ENCODE measurements around the gene SMIM5. TPM values are rescaled to one million over a fixed set of nuclear protein-coding genes. Genes with fewer than 3 reads are reported as not detected.

Gene SMIM5
- total RNA-seq, 1 experiment from 2014 or later = 0.24 TPM

GRCh38 chr17:75614556-75615270 is 18.5 kb upstream of the SMIM5 start:
- Histone ChIP-seq H2BK20ac (ENCODE audit: low read depth, low read length, poor library complexity, severe bottlenecking) (no peak overlapping the region), H3K23ac (ENCODE audit: insufficient read length, low read depth, low read length) (no peak overlapping the region), H2BK15ac (ENCODE audit: low read depth, low read length) (no peak overlapping the region), H2BK12ac (ENCODE audit: insufficient read length, low read depth, low read length) (no peak overlapping the region), H3K56ac (ENCODE audit: insufficient read length, low read depth, low read length) (no peak overlapping the region), H3K9ac (ENCODE audit: extremely low read depth, insufficient read length, low read length) (no peak overlapping the region), H4K8ac (replicated peaks; ENCODE audit: insufficient read length, low read depth, low read length) (no peak overlapping the region), H3K4ac (ENCODE audit: low read depth, low read length) (no peak overlapping the region), H2AFZ (ENCODE audit: low read length) (no peak overlapping the region), H3K4me1 (ENCODE audit: insufficient read depth, low read length) (no peaks in the 10 kb centered on the region), H4K20me1 (ENCODE audit: control insufficient read depth, insufficient read depth, insufficient read length) (no peaks in the 10 kb centered on the region), H3K4me2 (ENCODE audit: insufficient read depth, insufficient read length, low read length) (no peak overlapping the region), H3T11ph (ENCODE audit: low read length) (no peak overlapping the region), H2BK120ac (ENCODE audit: low read depth, low read length, poor library complexity, severe bottlenecking) (no peak overlapping the region), H3K14ac (ENCODE audit: insufficient read depth, low read length) (no peak overlapping the region), H3K27me3 (ENCODE audit: insufficient read depth, low read length) (no peaks in the 10 kb centered on the region), H4K5ac (ENCODE audit: insufficient read length, low read depth, low read length) (no peak overlapping the region), H3K79me1 (ENCODE audit: insufficient read depth, low read depth, low read length, poor library complexity, severe bottlenecking) (no peaks in the 10 kb centered on the region), H2BK5ac (ENCODE audit: insufficient read length, low read length) (no peak overlapping the region), H2AK5ac (ENCODE audit: insufficient read length, low read length) (no peak overlapping the region), H4K91ac (ENCODE audit: insufficient read length, low read depth, low read length) (no peak overlapping the region), H3K79me2 (ENCODE audit: insufficient read depth, low read length) (no peaks in the 10 kb centered on the region), H3K18ac (ENCODE audit: insufficient read length, low read depth, low read length) (no peak overlapping the region), H3K23me2 (ENCODE audit: insufficient read length, low read depth, low read length, poor library complexity, severe bottlenecking) (no peaks in the 10 kb centered on the region), H3K27ac (ENCODE audit: insufficient read length, low read depth, low read length) (no peak overlapping the region), H3K9me3 (ENCODE audit: control insufficient read depth, low read depth, low read length) (no peaks in the 10 kb centered on the region)
- H3K27ac Mint-ChIP-seq = no peak overlapping the region
- TF ChIP-seq CTCF (conservative IDR thresholded peaks at IDR 0.05) = no peak; the same call in 2 of the 3 replicates
- no CpG with 5 or more reads among the region's 19 CpGs for WGBS (ENCODE audit: extremely low coverage, insufficient read length, low lambda C conversion rate)
- H3K4me3 Mint-ChIP-seq = no peak overlapping the region
- no peak for DNase-seq
- H3K27me3 Mint-ChIP-seq (ENCODE audit: low read depth) = no peaks in the 10 kb centered on the region
- H3K9me3 Mint-ChIP-seq = no peaks in the 10 kb centered on the region
- H3K36me3 Mint-ChIP-seq (ENCODE audit: insufficient read depth in 1 of 3, low read depth in 3 of 3) = no peaks in the 10 kb centered on the region
- H3K4me1 Mint-ChIP-seq = peaks cover 0 to 3% of the 10 kb centered on the region in 2 experiments; a peak in 1 of 4 replicates

Data from H9 (cell line).